WERI-Rb-1 (cell line): ENCODE data around the gene WNT7B.
"Not testable (repeated sequence)": the region's sequence is repeated elsewhere in the genome, so short reads cannot be mapped to it uniquely, and the experiment has no call there.

Experiments used
- DNase-seq: peaks from one replicate; pipeline ENCODE4 v3.0.0-alpha.2; 2020
- H3K27ac ChIP-seq: fragments of 250-450 bp; sonication (Bioruptor Pico); 2 replicates; pipeline ENCODE4 v1.5.1; 2020; ENCODE audit warnings: mild to moderate bottlenecking, moderate library complexity
- H3K27me3 ChIP-seq: fragments of 250-450 bp; sonication (Bioruptor Pico); 2 replicates; pipeline ENCODE4 v1.5.1; 2021; ENCODE audit warnings: mild to moderate bottlenecking, low read depth, moderate library complexity; ENCODE audit not compliant: insufficient read depth, severe bottlenecking
- H3K36me3 ChIP-seq: fragments of 250-450 bp; sonication (Bioruptor Pico); 2 replicates; pipeline ENCODE4 v1.5.1; 2020; ENCODE audit warnings: mild to moderate bottlenecking, moderate library complexity
- H3K4me3 ChIP-seq: 2 replicates; pipeline ENCODE4 v1.5.1; 2011; ENCODE audit warnings: low read depth, mild to moderate bottlenecking, control low read depth, low read length
- H3K9me3 ChIP-seq: fragments of 250-450 bp; sonication (Bioruptor Pico); 2 replicates; pipeline ENCODE4 v1.5.1; 2021; ENCODE audit warnings: mild to moderate bottlenecking, moderate library complexity; ENCODE audit not compliant: severe bottlenecking
- TF ChIP-seq, protein P1 (sequence below): IDR thresholded peaks from 2 replicates; pipeline ENCODE4 v1.5.1; 2011; ENCODE audit warnings: low read depth, mild to moderate bottlenecking, control low read depth, inconsistent platforms, low read length

WNT7B gene

DNA sequence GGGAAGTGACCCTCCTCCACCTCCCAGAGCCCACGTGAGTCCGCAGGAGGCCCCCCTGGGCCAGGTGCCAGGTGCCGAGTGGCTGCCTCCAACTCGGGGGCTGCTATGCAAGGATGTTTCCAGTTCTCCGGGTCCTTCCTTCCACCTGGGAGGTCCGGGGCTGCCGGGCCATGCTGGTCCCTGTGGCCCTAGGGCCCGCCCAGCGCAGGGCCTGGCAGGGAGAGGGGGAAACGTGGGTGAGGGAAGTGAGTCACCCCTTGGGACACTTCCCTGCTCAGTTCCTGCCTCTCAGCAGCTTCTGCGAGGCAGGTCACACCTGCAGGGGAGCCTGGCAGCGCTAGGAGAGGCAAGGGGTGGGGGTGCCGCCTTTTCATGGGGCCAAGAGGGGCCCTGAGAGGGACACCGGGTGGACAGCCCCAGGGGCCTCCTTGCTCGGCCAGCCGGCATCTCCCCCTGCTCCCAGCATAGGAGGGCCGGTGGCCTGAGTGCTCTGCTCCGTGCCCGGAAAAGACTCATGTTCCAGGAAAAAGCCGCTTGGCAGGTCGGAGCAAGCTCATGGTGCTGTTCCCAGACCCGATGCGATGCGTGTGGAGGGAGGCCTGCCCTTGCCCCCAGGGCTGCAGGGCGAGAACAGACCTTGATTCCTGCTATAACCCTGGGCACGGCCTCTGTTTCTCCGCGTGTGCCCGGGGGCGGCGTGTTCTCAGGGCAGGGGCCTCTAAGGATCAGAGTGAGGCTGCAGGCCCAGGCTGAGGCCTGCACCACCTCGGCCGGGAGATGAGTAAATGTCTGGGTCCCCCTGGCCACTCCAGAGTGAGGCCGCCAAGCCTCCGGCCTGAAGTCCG is 30.3 kb upstream of the WNT7B start:
- TF ChIP-seq, protein P1, sequence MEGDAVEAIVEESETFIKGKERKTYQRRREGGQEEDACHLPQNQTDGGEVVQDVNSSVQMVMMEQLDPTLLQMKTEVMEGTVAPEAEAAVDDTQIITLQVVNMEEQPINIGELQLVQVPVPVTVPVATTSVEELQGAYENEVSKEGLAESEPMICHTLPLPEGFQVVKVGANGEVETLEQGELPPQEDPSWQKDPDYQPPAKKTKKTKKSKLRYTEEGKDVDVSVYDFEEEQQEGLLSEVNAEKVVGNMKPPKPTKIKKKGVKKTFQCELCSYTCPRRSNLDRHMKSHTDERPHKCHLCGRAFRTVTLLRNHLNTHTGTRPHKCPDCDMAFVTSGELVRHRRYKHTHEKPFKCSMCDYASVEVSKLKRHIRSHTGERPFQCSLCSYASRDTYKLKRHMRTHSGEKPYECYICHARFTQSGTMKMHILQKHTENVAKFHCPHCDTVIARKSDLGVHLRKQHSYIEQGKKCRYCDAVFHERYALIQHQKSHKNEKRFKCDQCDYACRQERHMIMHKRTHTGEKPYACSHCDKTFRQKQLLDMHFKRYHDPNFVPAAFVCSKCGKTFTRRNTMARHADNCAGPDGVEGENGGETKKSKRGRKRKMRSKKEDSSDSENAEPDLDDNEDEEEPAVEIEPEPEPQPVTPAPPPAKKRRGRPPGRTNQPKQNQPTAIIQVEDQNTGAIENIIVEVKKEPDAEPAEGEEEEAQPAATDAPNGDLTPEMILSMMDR = no peak
- no peak for DNase-seq
- H3K27me3 ChIP-seq = no peaks in the 10 kb centered on the region
- peaks cover 5% of the 10 kb centered on the region for H3K9me3 ChIP-seq
- peak overlapping the region; percentile 15 for H3K27ac ChIP-seq
- H3K36me3 ChIP-seq = no peaks in the 10 kb centered on the region
- no peak overlapping the region for H3K4me3 ChIP-seq

DNA sequence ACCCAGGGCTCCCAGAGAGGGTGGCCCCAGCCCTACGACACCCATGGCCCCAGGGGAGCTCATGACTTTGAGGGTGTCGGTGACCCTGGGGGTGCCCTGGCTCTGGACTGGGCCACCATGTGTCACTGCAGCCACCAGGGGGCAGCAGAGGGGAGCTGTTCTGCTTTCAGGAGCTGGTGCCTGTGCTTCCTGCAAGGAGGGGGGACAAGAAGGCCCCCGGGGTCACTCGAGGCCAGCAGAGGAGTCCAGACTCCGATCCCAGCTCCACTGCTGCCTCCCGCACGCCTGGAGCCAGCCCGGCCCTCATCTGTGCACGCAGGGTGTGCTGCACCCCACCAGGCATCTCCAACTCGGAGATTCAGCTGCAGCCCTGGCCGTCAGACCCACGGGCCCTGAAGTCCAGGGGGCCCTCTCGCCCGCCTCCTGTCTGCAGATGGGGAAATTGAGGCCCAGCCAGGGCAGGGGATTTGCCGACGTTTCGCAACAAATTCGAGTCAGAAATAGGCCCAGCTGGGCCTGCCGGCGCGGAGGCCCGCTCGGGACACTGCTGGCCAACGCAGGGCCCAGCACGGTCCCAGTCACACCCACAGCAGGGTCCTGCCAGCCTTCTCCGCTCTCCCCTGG is 29.5 kb upstream of the WNT7B start:
- Histone ChIP-seq H3K9me3 (peaks cover 5% of the 10 kb centered on the region), H3K36me3 (no peaks in the 10 kb centered on the region), H3K27ac (peak overlapping the region; percentile 15), H3K27me3 (no peaks in the 10 kb centered on the region), H3K4me3 (no peak overlapping the region)
- peak; percentile 95 for DNase-seq
- TF ChIP-seq, protein P1 = peak; percentile 91

DNA sequence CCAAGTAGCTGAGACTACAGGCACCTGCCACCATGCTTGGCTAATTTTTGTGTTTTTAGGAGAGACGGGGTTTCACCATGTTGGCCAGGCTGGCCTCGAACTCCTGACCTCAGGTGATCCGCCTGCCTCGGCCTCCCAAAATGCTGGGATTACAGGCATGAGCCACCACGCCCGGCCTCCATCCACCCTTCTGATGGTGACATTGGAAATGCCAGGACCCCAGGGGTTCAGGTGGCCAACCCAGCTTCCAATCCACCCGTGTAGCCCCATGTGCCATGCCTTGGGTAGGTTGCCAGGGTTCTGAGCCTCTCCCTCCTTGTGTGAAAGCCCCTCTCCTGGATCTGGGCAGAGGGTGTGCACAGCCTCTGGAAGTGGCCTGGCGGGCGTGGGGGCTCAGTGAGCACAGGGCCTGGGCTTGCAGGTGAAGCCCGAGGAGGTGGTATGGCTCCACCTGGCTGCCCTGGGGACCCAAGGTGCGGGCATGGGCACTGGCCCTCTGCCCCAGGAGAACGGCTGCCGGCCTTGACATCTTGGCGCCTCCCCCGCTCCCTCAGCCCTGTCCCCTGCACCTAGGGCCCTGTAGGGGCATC is 28.2 kb upstream of the WNT7B start:
- not testable (repeated sequence) for H3K27ac ChIP-seq, H3K9me3 ChIP-seq, H3K27me3 ChIP-seq, H3K4me3 ChIP-seq, DNase-seq, H3K36me3 ChIP-seq

DNA sequence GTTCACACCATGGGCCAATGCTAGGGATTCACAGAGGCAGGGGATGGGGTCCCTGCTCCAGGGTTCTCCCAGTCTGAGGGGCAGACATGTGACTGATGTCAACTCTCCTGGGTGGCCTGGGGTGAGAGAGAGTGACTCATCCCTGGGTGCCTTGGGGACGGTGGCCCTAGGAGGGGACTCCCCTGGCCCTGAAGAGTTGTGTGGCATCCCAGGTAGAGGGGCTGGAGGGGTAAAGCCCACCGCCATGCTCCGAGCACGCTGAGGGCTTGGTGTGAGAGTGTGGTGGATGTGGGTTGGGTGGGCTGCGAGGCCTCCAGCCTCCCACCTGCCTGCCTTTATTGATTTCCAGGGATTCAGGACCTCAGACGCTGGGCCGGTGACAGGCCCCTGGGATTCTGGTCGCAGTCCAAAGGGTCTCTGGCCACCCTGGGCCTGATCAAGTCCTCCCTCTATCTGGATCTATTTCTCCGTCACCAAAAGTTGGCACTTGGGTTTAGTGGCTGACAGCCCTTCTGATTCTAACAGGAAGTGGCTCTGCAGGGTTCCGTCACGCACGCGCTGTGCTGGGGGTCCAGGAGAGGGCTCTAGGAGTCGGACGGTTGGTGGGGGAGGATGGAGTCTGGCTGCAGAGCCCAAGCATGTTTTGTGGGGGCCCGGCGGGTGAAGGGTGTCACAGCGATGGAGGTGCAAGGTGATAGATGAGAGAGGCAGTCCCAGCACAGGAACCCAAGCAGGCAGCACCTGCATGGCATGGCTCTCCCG is 27.3 kb upstream of the WNT7B start:
- TF ChIP-seq, protein P1 = no peak

DNA sequence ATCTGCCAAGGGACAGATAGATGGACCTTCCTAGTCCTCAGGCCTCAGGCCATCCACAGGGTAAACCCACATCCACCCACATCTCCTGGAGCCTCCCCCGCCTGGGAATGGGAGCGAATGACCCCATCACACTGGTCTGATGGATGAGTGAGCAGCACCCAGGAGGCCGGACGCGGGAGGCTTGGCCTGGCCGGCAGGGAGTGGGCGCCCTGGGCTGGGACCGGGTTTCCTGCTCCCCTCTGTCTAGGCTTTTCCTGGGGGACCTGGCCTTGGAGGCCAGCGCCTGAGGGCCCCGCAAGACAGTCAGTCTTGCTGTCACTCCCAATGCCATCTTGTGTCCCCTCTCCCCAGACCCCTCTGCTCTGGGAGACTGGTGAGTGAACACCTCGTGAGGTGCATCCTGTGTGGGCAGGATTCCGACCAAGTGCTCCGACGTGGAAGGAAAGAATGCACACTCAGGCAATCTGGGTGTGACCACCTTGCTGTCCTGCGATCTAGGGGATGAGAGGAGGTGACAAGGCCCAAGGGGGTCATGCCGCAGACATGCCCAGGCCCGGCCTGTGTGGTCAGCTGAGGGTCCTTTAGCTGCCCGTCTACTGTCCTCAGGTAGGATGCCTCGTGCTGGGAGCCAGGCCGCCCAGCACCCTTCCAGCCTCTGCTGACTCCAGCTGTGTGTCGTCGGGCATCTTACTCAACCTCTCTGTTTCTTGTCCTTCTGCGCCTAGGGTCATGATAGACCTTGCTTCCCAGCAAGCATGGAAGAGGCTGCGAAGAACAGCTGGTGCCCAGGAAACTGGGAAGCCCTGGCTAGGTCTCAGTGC is 26.5 kb upstream of the WNT7B start:
- DNase-seq = no peak
- H3K4me3 ChIP-seq = no peak overlapping the region
- TF ChIP-seq, protein P1 = no peak
- no peaks in the 10 kb centered on the region for H3K36me3 ChIP-seq
- H3K9me3 ChIP-seq = no peaks in the 10 kb centered on the region
- H3K27me3 ChIP-seq = no peaks in the 10 kb centered on the region
- no peak overlapping the region for H3K27ac ChIP-seq

More for the DNA sequence above, 27.3 kb upstream of the WNT7B start:
- no peak for DNase-seq
- H3K27me3 ChIP-seq = no peaks in the 10 kb centered on the region
- H3K27ac ChIP-seq = no peak overlapping the region
- no peaks in the 10 kb centered on the region for H3K36me3 ChIP-seq
- no peaks in the 10 kb centered on the region for H3K9me3 ChIP-seq
- no peak overlapping the region for H3K4me3 ChIP-seq
